Measurements from ENCODE around the gene FOXQ1.

The FOXQ1 gene

GRCh38 chr6:1311400-1312202, at the start of gene FOXQ1:
Gene FOXQ1 (plus strand): TSS chr6:1312098. CDS start chr6:1312705, 607 bp downstream.
- no peak for DNase-seq (ENCODE audit: low read depth in 4 of 4, low spot score in 1 of 4)

GRCh38 chr6:1262704-1263038, 49.2 kb upstream of the FOXQ1 start:
- no peak for DNase-seq (ENCODE audit: low read depth in 4 of 4, low spot score in 1 of 4)

GRCh38 chr6:1263039-1263849, 48.7 kb upstream of the FOXQ1 start:
- no peak for DNase-seq (ENCODE audit: low read depth in 4 of 4, low spot score in 1 of 4)

GRCh38 chr6:1263850-1264377, 48.0 kb upstream of the FOXQ1 start:
- DNase-seq (ENCODE audit: low read depth in 4 of 4, low spot score in 1 of 4) = no peak

- DNase-seq (ENCODE audit: low read depth in 4 of 4, low spot score in 1 of 4) = no peak
These were observed 47.1 kb upstream of the FOXQ1 start for GRCh38 chr6:1264619-1265445.

GRCh38 chr6:1266686-1267056, 45.2 kb upstream of the FOXQ1 start:
- no peak for DNase-seq (ENCODE audit: low read depth in 4 of 4, low spot score in 1 of 4)

- no peak for DNase-seq (ENCODE audit: low read depth in 4 of 4, low spot score in 1 of 4)
These were observed 44.7 kb upstream of the FOXQ1 start for GRCh38 chr6:1267057-1267732.

GRCh38 chr6:1267790-1268762, 43.8 kb upstream of the FOXQ1 start:
- DNase-seq (ENCODE audit: low read depth in 4 of 4, low spot score in 1 of 4) = no peak

- no peak for DNase-seq (ENCODE audit: low read depth in 4 of 4, low spot score in 1 of 4)
These were observed 40.7 kb upstream of the FOXQ1 start for GRCh38 chr6:1271071-1271763.

GRCh38 chr6:1278061-1278720, 33.7 kb upstream of the FOXQ1 start:
- no peak for DNase-seq (ENCODE audit: low read depth in 4 of 4, low spot score in 1 of 4)

GRCh38 chr6:1279065-1279464, 32.8 kb upstream of the FOXQ1 start:
- DNase-seq (ENCODE audit: low read depth in 4 of 4, low spot score in 1 of 4) = no peak

- no peak for DNase-seq (ENCODE audit: low read depth in 4 of 4, low spot score in 1 of 4)
These were observed 31.1 kb upstream of the FOXQ1 start for GRCh38 chr6:1280666-1281300.

GRCh38 chr6:1281746-1282145, 30.2 kb upstream of the FOXQ1 start:
- no peak for DNase-seq (ENCODE audit: low read depth in 4 of 4, low spot score in 1 of 4)

GRCh38 chr6:1283501-1283900, 28.4 kb upstream of the FOXQ1 start:
- DNase-seq (ENCODE audit: low read depth in 4 of 4, low spot score in 1 of 4) = no peak

GRCh38 chr6:1285556-1285955, 26.3 kb upstream of the FOXQ1 start:
- no peak for DNase-seq (ENCODE audit: low read depth in 4 of 4, low spot score in 1 of 4)

- DNase-seq (ENCODE audit: low read depth in 4 of 4, low spot score in 1 of 4) = no peak
These were observed 25.9 kb upstream of the FOXQ1 start for GRCh38 chr6:1285956-1286355.

GRCh38 chr6:1287103-1287591, 24.8 kb upstream of the FOXQ1 start:
- no peak for DNase-seq (ENCODE audit: low read depth in 4 of 4, low spot score in 1 of 4)

- DNase-seq (ENCODE audit: low read depth in 4 of 4, low spot score in 1 of 4) = no peak
These were observed 21.8 kb upstream of the FOXQ1 start for GRCh38 chr6:1290086-1290485.
